Large intestine (tissue), 3 donors: Measurements from ENCODE around the gene DYNLRB2. TPM values are rescaled to one million over a fixed set of nuclear protein-coding genes. Genes with fewer than 3 reads are reported as not detected.

Experiments
- DNase-seq, 2 donors: peaks; one replicate each; pipeline versions ENCODE4 v3.0.0 to v3.0.0-alpha.2; 2013
- H3K27ac ChIP-seq: one replicate; pipeline ENCODE4 v1.5.1; 2013; ENCODE audit warnings: low read length
- H3K27me3 ChIP-seq: 2 replicates; pipeline ENCODE4 v1.6.1; 2013; ENCODE audit warnings: low read length; ENCODE audit not compliant: control insufficient read depth, insufficient read depth
- H3K36me3 ChIP-seq: 2 replicates; pipeline ENCODE4 v1.6.1; 2013; ENCODE audit warnings: low read length; ENCODE audit not compliant: control insufficient read depth, insufficient read depth
- H3K4me1 ChIP-seq: one replicate; pipeline ENCODE4 v1.6.1; 2013; ENCODE audit warnings: low read length; ENCODE audit not compliant: control insufficient read depth, insufficient read depth
- H3K4me3 ChIP-seq: one replicate; pipeline ENCODE4 v1.5.1; 2013; ENCODE audit warnings: low read length
- H3K9me3 ChIP-seq: one replicate; pipeline ENCODE4 v1.6.1; 2013; ENCODE audit warnings: mild to moderate bottlenecking, low read depth, low read length, moderate library complexity; ENCODE audit not compliant: control insufficient read depth
- WGBS: methylation state at CpG from one replicate; pipeline ENCODE4 v1.1.5; 2013; ENCODE audit warnings: low lambda C conversion rate; ENCODE audit not compliant: insufficient coverage; 5-methylcytosine and 5-hydroxymethylcytosine counted together
- polyA plus RNA-seq: library from polyadenylated mRNA; unstranded; fragments of 120-200 nt; gene quantifications from one replicate; pipeline ENCODE4 v1.2.1, GENCODE V29; 2013

DYNLRB2 gene
- polyA plus RNA-seq, 1 donor: 0.52 TPM

GRCh38 chr16:80518436-80518835 is 22.4 kb upstream of the DYNLRB2 start:
- Histone ChIP-seq H3K4me3 (no peak overlapping the region), H3K9me3 (no peaks in the 10 kb centered on the region), H3K27ac (no peak overlapping the region), H3K27me3 (no peaks in the 10 kb centered on the region), H3K36me3 (no peaks in the 10 kb centered on the region), H3K4me1 (no peaks in the 10 kb centered on the region)
- DNase-seq: no peak
- 33% methylated on average over 1 of the region's 7 CpGs for WGBS

- Histone ChIP-seq H3K4me1 (no peaks in the 10 kb centered on the region), H3K9me3 (no peaks in the 10 kb centered on the region), H3K27ac (no peak overlapping the region), H3K27me3 (no peaks in the 10 kb centered on the region), H3K36me3 (no peaks in the 10 kb centered on the region), H3K4me3 (no peak overlapping the region)
- WGBS: no CpG with 5 or more reads among the region's 3 CpGs
- DNase-seq: no peak
These were observed 21.6 kb upstream of the DYNLRB2 start for GRCh38 chr16:80519189-80519588.

GRCh38 chr16:80525420-80525819 is 15.4 kb upstream of the DYNLRB2 start:
- H3K27me3 ChIP-seq: no peaks in the 10 kb centered on the region
- no peaks in the 10 kb centered on the region for H3K9me3 ChIP-seq
- H3K36me3 ChIP-seq: no peaks in the 10 kb centered on the region
- 58% methylated on average over 2 of the region's 4 CpGs for WGBS
- DNase-seq: peak; percentile 4 to 32
- no peaks in the 10 kb centered on the region for H3K4me1 ChIP-seq
- no peak overlapping the region for H3K4me3 ChIP-seq
- H3K27ac ChIP-seq: no peak overlapping the region

GRCh38 chr16:80526418-80527061 is 14.3 kb upstream of the DYNLRB2 start:
- Histone ChIP-seq H3K9me3 (no peaks in the 10 kb centered on the region), H3K27me3 (no peaks in the 10 kb centered on the region), H3K4me1 (no peaks in the 10 kb centered on the region), H3K36me3 (no peaks in the 10 kb centered on the region), H3K4me3 (no peak overlapping the region), H3K27ac (no peak overlapping the region)
- peak; percentile 37 to 54 for DNase-seq
- no CpG with 5 or more reads among the region's 6 CpGs for WGBS

GRCh38 chr16:80527297-80527696 is 13.5 kb upstream of the DYNLRB2 start:
- peak; percentile 11 to 20 for DNase-seq
- no peak overlapping the region for H3K4me3 ChIP-seq
- no peaks in the 10 kb centered on the region for H3K4me1 ChIP-seq
- H3K36me3 ChIP-seq: no peaks in the 10 kb centered on the region
- no peaks in the 10 kb centered on the region for H3K9me3 ChIP-seq
- no peaks in the 10 kb centered on the region for H3K27me3 ChIP-seq
- WGBS: no CpG with 5 or more reads among the region's 5 CpGs
- H3K27ac ChIP-seq: no peak overlapping the region

- no peaks in the 10 kb centered on the region for H3K4me1 ChIP-seq
- no peak for DNase-seq
- no peak overlapping the region for H3K27ac ChIP-seq
- 100% methylated on average over 1 of the region's 4 CpGs for WGBS
- H3K9me3 ChIP-seq: no peaks in the 10 kb centered on the region
- H3K36me3 ChIP-seq: no peaks in the 10 kb centered on the region
- no peak overlapping the region for H3K4me3 ChIP-seq
- H3K27me3 ChIP-seq: no peaks in the 10 kb centered on the region
These were observed 10.3 kb upstream of the DYNLRB2 start for GRCh38 chr16:80530479-80530878.

GRCh38 chr16:80536238-80536637 is 4.6 kb upstream of the DYNLRB2 start:
- Histone ChIP-seq H3K27me3 (no peaks in the 10 kb centered on the region), H3K4me3 (no peak overlapping the region), H3K27ac (no peak overlapping the region), H3K4me1 (peaks cover 3% of the 10 kb centered on the region), H3K9me3 (no peaks in the 10 kb centered on the region), H3K36me3 (no peaks in the 10 kb centered on the region)
- whole genome bisulfite sequencing: no CpG with 5 or more reads among the region's 2 CpGs
- no peak for DNase-seq

GRCh38 chr16:80541306-80541694 is 507 bp downstream of the DYNLRB2 start:
- Histone ChIP-seq H3K4me3 (peak overlapping the region; percentile 74), H3K36me3 (no peaks in the 10 kb centered on the region), H3K27ac (no peak overlapping the region), H3K4me1 (peaks cover 3% of the 10 kb centered on the region), H3K9me3 (no peaks in the 10 kb centered on the region), H3K27me3 (no peaks in the 10 kb centered on the region)
- no peak for DNase-seq
- 12% methylated on average over 6 of the region's 6 CpGs for WGBS

- H3K4me3 ChIP-seq: no peak overlapping the region
- no peak overlapping the region for H3K27ac ChIP-seq
- H3K27me3 ChIP-seq: no peaks in the 10 kb centered on the region
- peak in 1 of 2 donors; percentile 43 for DNase-seq
- H3K4me1 ChIP-seq: peaks cover 3% of the 10 kb centered on the region
- H3K36me3 ChIP-seq: no peaks in the 10 kb centered on the region
- 30% methylated on average over 2 of the region's 2 CpGs for WGBS
- no peaks in the 10 kb centered on the region for H3K9me3 ChIP-seq
These were observed 2.4 kb downstream of the DYNLRB2 start for GRCh38 chr16:80543162-80543561.

- Histone ChIP-seq H3K27ac (no peak overlapping the region), H3K4me1 (peaks cover 3% of the 10 kb centered on the region), H3K9me3 (no peaks in the 10 kb centered on the region), H3K36me3 (no peaks in the 10 kb centered on the region), H3K27me3 (no peaks in the 10 kb centered on the region), H3K4me3 (no peak overlapping the region)
- WGBS: no CpG with 5 or more reads among the region's 6 CpGs
- no peak for DNase-seq
These were observed 3.5 kb downstream of the DYNLRB2 start for GRCh38 chr16:80544326-80544725.

GRCh38 chr16:80546249-80546648 is 5.5 kb downstream of the DYNLRB2 start:
- 94% methylated on average over 2 of the region's 4 CpGs for WGBS
- Histone ChIP-seq H3K9me3 (no peaks in the 10 kb centered on the region), H3K27ac (no peak overlapping the region), H3K27me3 (no peaks in the 10 kb centered on the region), H3K4me1 (no peaks in the 10 kb centered on the region), H3K4me3 (no peak overlapping the region), H3K36me3 (no peaks in the 10 kb centered on the region)
- no peak for DNase-seq
